Measurements from ENCODE around the gene USP8.

DNA sequence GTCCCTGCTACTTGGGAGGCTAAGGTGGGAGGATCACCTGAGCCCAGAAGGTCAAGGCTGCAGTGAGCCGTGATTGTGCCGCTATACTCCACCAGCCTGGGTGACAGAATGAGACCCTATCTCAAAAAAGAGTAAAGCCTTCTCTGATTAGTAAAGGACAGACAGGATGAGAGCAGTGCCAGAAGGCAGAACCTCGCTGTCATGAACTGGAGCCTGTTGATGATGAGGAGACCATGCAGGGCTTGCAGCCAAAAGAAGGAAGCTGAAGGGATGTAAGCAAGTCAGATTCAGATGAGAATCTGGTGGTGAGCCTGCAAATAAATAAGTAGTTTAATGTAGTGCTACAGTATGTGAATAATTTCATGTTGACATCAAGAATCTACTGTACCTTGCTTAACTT, 69.4 kb downstream of the USP8 start:
- TF ChIP-seq CBX5 (IDR thresholded peaks at IDR 0.05; ENCODE audit: low read depth) (no peak), PRDM15 (CRISPR knock-in tag; IDR thresholded peaks at IDR 0.05) (no peak), SUPT20H (IDR thresholded peaks at IDR 0.05; ENCODE audit: borderline replicate concordance, control insufficient read depth, low read depth, low read length) (no peak), SPI1 (IDR thresholded peaks at IDR 0.05; ENCODE audit: borderline replicate concordance, insufficient read depth, low read depth, low read length) (no peak), EZH2 (IDR thresholded peaks at IDR 0.05; ENCODE audit: borderline replicate concordance, control insufficient read depth, low read depth, low read length) (no peak)

All from GM12878 (cell line).